A673 (cell line): ENCODE measurements around the gene PCCA.

Source experiments
- CTCF ChIP-seq: fragments of 300-800, 200-600 bp; sonication (generic); conservative IDR thresholded peaks from 2 replicates; pipeline ENCODE4 v1.5.1; 2017; ENCODE audit warnings: low read depth, mild to moderate bottlenecking, antibody characterized with exemption, low read length, moderate library complexity, mixed read lengths
- EZH2 ChIP-seq: fragments of 200-600 bp; sonication (generic); IDR thresholded peaks from 2 replicates; pipeline ENCODE4 v1.6.1; 2017; ENCODE audit warnings: borderline replicate concordance, low read depth, mild to moderate bottlenecking, mixed read lengths, antibody characterized with exemption, low read length; ENCODE audit not compliant: poor library complexity, severe bottlenecking

DNA sequence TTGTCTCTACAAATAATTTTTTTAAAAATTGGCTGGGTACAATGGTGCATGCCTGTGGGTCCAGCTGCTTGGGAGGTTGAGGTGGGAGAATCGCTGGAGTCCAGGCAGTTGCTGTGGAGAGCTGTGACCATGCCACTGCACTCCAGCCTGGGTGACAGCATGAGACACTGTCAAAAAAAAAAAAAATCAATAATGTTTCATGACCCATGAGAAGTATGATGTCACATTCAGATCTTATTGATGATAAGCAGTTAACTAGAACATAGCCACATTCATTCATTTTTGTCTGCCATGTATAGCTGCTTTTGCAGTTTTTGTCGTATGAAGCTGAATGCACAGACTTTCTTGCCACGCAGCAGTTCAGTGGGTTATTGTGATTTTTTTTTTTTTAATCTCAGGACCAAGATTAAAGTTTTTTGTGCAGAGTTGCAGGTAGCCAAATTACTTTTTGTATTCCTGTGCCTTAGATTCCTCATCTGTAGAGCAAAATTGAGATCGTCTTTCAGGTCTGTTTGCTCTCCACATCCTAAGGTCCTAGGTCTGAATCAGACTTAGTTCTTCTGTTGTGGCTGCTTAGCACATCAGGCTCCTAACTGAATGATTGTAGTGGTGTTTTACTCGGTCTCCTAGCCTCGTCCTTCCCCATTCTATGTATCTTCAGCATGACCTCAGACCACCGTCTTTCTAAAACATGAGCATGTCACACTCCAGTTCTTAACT is 354.5 kb downstream of the PCCA start:
- no peak for TF ChIP-seq CTCF
- TF ChIP-seq EZH2, result no peak
